Fibroblast of mammary gland (primary cell): ENCODE results near the gene ABLIM1.

Experiments used
- DNase-seq: peaks from one replicate; pipeline ENCODE4 v3.0.0-alpha.2; 2010; ENCODE audit warnings: low read depth
- H3K4me3 ChIP-seq: 2 replicates; pipeline ENCODE4 v1.5.1; 2011; ENCODE audit warnings: low read depth, mild to moderate bottlenecking, low read length, moderate library complexity; ENCODE audit not compliant: control insufficient read depth
- CTCF ChIP-seq: conservative IDR thresholded peaks from 2 replicates; pipeline ENCODE4 v1.5.1; 2011; ENCODE audit warnings: low read depth, low read length, inconsistent platforms; ENCODE audit not compliant: control insufficient read depth, insufficient read depth

The ABLIM1 gene

GRCh38 chr10:114540236-114540635 lies 117.8 kb downstream of the ABLIM1 start:
- no peak overlapping the region for H3K4me3 ChIP-seq
- no peak for DNase-seq
- no peak for TF ChIP-seq CTCF

GRCh38 chr10:114539623-114540022 lies 118.5 kb downstream of the ABLIM1 start:
- H3K4me3 ChIP-seq = no peak overlapping the region

GRCh38 chr10:114538181-114538906 lies 119.7 kb downstream of the ABLIM1 start:
- DNase-seq = no peak
- TF ChIP-seq CTCF = no peak
- no peak overlapping the region for H3K4me3 ChIP-seq

More at GRCh38 chr10:114539623-114540022, 118.5 kb downstream of the ABLIM1 start:
- DNase-seq = no peak
- no peak for TF ChIP-seq CTCF

- H3K4me3 ChIP-seq = no peak overlapping the region
- no peak for TF ChIP-seq CTCF
- no peak for DNase-seq
Observed at GRCh38 chr10:114537736-114538135, 120.3 kb downstream of the ABLIM1 start.

- H3K4me3 ChIP-seq = no peak overlapping the region
- TF ChIP-seq CTCF = no peak
- DNase-seq = no peak
Observed at GRCh38 chr10:114534571-114534981, 123.5 kb downstream of the ABLIM1 start.

- no peak for TF ChIP-seq CTCF
- no peak for DNase-seq
- H3K4me3 ChIP-seq = no peak overlapping the region
Observed at GRCh38 chr10:114532226-114532625, 125.8 kb downstream of the ABLIM1 start.
